Measurements from ENCODE around the gene PVR.

The PVR gene

DNA sequence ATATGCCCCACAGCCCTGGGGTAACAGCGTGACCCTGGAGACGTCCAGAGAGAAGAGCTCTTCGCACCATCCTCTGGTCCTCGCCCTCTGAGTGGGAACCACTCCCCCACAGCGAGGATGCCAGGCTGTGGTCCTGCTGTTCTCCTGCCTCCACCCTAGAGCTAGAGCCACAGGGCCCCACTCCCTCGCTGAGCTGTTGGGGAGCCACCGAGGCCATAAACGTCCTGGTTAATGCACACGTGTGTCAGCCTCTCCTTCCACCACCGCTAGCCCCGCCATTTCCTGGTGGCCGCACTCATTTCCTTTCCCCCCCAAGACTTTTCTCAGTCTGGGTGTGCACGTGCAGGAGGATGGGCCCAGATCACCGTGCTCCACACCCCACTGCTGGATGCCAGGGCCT is 66.8 kb downstream of the PVR start:
- Histone ChIP-seq H3K4me3 (ENCODE audit: low read length) (no peak overlapping the region), H3K9me3 (ENCODE audit: control insufficient read depth, insufficient read depth, low read length) (no peaks in the 10 kb centered on the region), H3K4me1 (ENCODE audit: control insufficient read depth, low read length) (no peaks in the 10 kb centered on the region), H3K79me2 (ENCODE audit: control insufficient read depth, low read length) (no peaks in the 10 kb centered on the region), H3K36me3 (ENCODE audit: control insufficient read depth, low read length) (no peaks in the 10 kb centered on the region), H3K9me2 (replicated peaks; ENCODE audit: control insufficient read depth, low read length) (no peaks in the 10 kb centered on the region), H3F3A (ENCODE audit: control insufficient read depth, insufficient read depth) (no peaks in the 10 kb centered on the region), H4K20me1 (ENCODE audit: control insufficient read depth, insufficient read depth, low read depth, low read length) (no peaks in the 10 kb centered on the region), H3K27me3 (ENCODE audit: control insufficient read depth, low read length) (no peaks in the 10 kb centered on the region), H3K27ac (ENCODE audit: low read depth, low read length) (no peak overlapping the region), H3K4me2 (ENCODE audit: low read length) (no peak overlapping the region)
- TF ChIP-seq, protein P1, sequence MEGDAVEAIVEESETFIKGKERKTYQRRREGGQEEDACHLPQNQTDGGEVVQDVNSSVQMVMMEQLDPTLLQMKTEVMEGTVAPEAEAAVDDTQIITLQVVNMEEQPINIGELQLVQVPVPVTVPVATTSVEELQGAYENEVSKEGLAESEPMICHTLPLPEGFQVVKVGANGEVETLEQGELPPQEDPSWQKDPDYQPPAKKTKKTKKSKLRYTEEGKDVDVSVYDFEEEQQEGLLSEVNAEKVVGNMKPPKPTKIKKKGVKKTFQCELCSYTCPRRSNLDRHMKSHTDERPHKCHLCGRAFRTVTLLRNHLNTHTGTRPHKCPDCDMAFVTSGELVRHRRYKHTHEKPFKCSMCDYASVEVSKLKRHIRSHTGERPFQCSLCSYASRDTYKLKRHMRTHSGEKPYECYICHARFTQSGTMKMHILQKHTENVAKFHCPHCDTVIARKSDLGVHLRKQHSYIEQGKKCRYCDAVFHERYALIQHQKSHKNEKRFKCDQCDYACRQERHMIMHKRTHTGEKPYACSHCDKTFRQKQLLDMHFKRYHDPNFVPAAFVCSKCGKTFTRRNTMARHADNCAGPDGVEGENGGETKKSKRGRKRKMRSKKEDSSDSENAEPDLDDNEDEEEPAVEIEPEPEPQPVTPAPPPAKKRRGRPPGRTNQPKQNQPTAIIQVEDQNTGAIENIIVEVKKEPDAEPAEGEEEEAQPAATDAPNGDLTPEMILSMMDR (IDR thresholded peaks at IDR 0.05; ENCODE audit: low read depth, low read length, poor library complexity, severe bottlenecking): no peak
- no peak for TF ChIP-seq EZH2phosphoT487 (IDR thresholded peaks at IDR 0.05; ENCODE audit: borderline replicate concordance, low read length)

DNA sequence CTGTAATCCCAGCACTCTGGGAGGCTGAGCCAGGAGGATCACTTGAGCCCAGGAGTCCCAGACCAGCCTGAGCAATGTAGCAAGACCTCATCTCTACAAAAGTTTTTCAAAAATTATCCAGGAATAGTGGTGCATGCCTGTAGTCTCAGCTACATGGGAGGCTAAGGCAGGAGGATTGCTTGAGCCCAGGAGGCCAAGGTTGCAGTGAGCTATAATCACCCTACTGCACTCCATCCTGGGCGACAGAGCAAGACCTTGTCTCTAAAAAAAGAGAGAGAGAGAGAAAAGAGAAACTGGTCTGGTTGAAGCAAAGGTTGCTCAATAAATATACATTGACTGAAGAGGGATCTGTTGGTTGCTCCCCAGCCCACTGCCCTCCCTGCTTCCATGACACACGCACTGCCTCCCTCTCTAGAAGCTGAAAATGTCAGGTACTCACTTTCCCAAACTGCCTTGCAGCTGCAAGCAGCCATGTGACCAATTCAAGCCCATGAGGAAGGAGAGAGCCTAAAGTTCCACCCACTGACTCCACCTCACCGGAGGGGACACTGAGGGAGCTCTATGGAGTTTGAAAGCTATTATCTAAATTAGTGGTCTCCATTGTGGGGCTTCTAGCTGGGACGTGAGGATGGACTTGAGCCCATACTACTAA is 69.3 kb downstream of the PVR start:
- H3F3A ChIP-seq (ENCODE audit: control insufficient read depth, insufficient read depth): no peaks in the 10 kb centered on the region
- no peaks in the 10 kb centered on the region for H3K9me3 ChIP-seq (ENCODE audit: control insufficient read depth, insufficient read depth, low read length)
- H3K27me3 ChIP-seq (ENCODE audit: control insufficient read depth, low read length): no peaks in the 10 kb centered on the region
- H3K4me2 ChIP-seq (ENCODE audit: low read length): no peak overlapping the region
- H4K20me1 ChIP-seq (ENCODE audit: control insufficient read depth, insufficient read depth, low read depth, low read length): no peaks in the 10 kb centered on the region
- H3K4me3 ChIP-seq (ENCODE audit: low read length): no peak overlapping the region
- no peaks in the 10 kb centered on the region for H3K79me2 ChIP-seq (ENCODE audit: control insufficient read depth, low read length)
- no peaks in the 10 kb centered on the region for H3K36me3 ChIP-seq (ENCODE audit: control insufficient read depth, low read length)
- no peaks in the 10 kb centered on the region for H3K9me2 ChIP-seq (replicated peaks; ENCODE audit: control insufficient read depth, low read length)
- no peak for TF ChIP-seq EZH2phosphoT487 (IDR thresholded peaks at IDR 0.05; ENCODE audit: borderline replicate concordance, low read length)
- TF ChIP-seq, protein P1 (IDR thresholded peaks at IDR 0.05; ENCODE audit: low read depth, low read length, poor library complexity, severe bottlenecking): no peak
- no peaks in the 10 kb centered on the region for H3K4me1 ChIP-seq (ENCODE audit: control insufficient read depth, low read length)
- no peak overlapping the region for H3K27ac ChIP-seq (ENCODE audit: low read depth, low read length)

Measured in DOHH2 (cell line).